Neural progenitor cell (in vitro differentiated cells): ENCODE data around the gene OPHN1. TPM values are rescaled to one million over a fixed set of nuclear protein-coding genes. Genes with fewer than 3 reads are reported as not detected.

ENCODE experiments used
- DNase-seq: peaks from one replicate; pipeline ENCODE4 v3.0.0-alpha.2; 2016; ENCODE audit warnings: low spot score
- H2AFZ ChIP-seq: fragments of 200-600 bp; sonication (generic); replicated peaks from 2 replicates; pipeline ENCODE4 v1.6.1; 2016; ENCODE audit warnings: antibody characterized with exemption
- H3F3A ChIP-seq: fragments of 200-600 bp; sonication (generic); 2 replicates; pipeline ENCODE4 v1.6.1; 2016; ENCODE audit warnings: antibody characterized with exemption, low read depth
- H3K27ac ChIP-seq: fragments of 200-600 bp; sonication (generic); 2 replicates; pipeline ENCODE4 v1.5.1; 2016; ENCODE audit warnings: mild to moderate bottlenecking
- H3K27me3 ChIP-seq: fragments of 200-600 bp; sonication (generic); 2 replicates; pipeline ENCODE4 v1.6.1; 2016; ENCODE audit warnings: mild to moderate bottlenecking, moderate library complexity
- H3K36me3 ChIP-seq: fragments of 200-600 bp; sonication (generic); 2 replicates; pipeline ENCODE4 v1.5.1; 2016
- H3K4me1 ChIP-seq: fragments of 200-600 bp; sonication (generic); 2 replicates; pipeline ENCODE4 v1.6.1; 2016; ENCODE audit warnings: mixed run types
- H3K4me2 ChIP-seq: fragments of 200-600 bp; sonication (generic); 2 replicates; pipeline ENCODE4 v1.6.1; 2016
- H3K4me3 ChIP-seq: fragments of 200-600 bp; sonication (generic); 2 replicates; pipeline ENCODE4 v1.5.1; 2016
- H3K79me2 ChIP-seq: fragments of 200-600 bp; sonication (generic); 2 replicates; pipeline ENCODE4 v1.6.1; 2016; ENCODE audit warnings: low read depth
- H3K9ac ChIP-seq: fragments of 200-600 bp; sonication (generic); 2 replicates; pipeline ENCODE4 v1.6.1; 2016
- H3K9me3 ChIP-seq: fragments of 200-600 bp; sonication (generic); 2 replicates; pipeline ENCODE4 v1.5.1; 2016; ENCODE audit warnings: low read depth
- H4K20me1 ChIP-seq: fragments of 200-600 bp; sonication (generic); 2 replicates; pipeline ENCODE4 v1.6.1; 2016; ENCODE audit warnings: low read depth
- H3K27ac Mint-ChIP-seq: 3 replicates; pipeline ENCODE4 v1.8.0; 2021; ENCODE audit warnings: mixed read lengths
- H3K27me3 Mint-ChIP-seq: 2 replicates; pipeline ENCODE4 v1.8.0; 2022; ENCODE audit warnings: low read depth, mild to moderate bottlenecking, inconsistent platforms, moderate library complexity, mixed read lengths; ENCODE audit not compliant: insufficient read depth
- H3K36me3 Mint-ChIP-seq: 3 replicates; pipeline ENCODE4 v1.8.0; 2021; ENCODE audit warnings: mixed read lengths
- H3K4me1 Mint-ChIP-seq: 3 replicates; pipeline ENCODE4 v1.8.0; 2021; ENCODE audit warnings: mixed read lengths
- H3K4me3 Mint-ChIP-seq: 3 replicates; pipeline ENCODE4 v1.8.0; 2021; ENCODE audit warnings: mild to moderate bottlenecking, moderate library complexity, mixed read lengths
- H3K9me3 Mint-ChIP-seq: 3 replicates; pipeline ENCODE4 v1.8.0; 2020; ENCODE audit warnings: mixed read lengths
- CTCF ChIP-seq: fragments of 200-600 bp; sonication (generic); IDR thresholded peaks from 2 replicates; pipeline ENCODE4 v1.5.1; 2017; ENCODE audit warnings: antibody characterized with exemption, mild to moderate bottlenecking
- EZH2 ChIP-seq: fragments of 200-600 bp; sonication (generic); IDR thresholded peaks from 2 replicates; pipeline ENCODE4 v1.6.1; 2017; ENCODE audit warnings: antibody characterized with exemption, mild to moderate bottlenecking, moderate library complexity
- EZH2phosphoT487 ChIP-seq: fragments of 200-600 bp; sonication (generic); IDR thresholded peaks from 2 replicates; pipeline ENCODE4 v1.6.1; 2017; ENCODE audit warnings: antibody characterized with exemption
- total RNA-seq: library from RNA; depleted of rRNA; stranded (reverse); fragments of >200 nt; gene quantifications from 2 replicates; pipeline ENCODE4 v1.2.3, GENCODE V29; 2015; ENCODE audit warnings: low replicate concordance

Gene OPHN1
- total RNA-seq, 1 donor from 2014 or later: 4.5 TPM

- Histone ChIP-seq H3K36me3 (no peaks in the 10 kb centered on the region), H3K4me1 (peaks cover 7% of the 10 kb centered on the region), H2AFZ (no peak overlapping the region), H3K27ac (no peak overlapping the region), H3K9me3 (no peaks in the 10 kb centered on the region), H3F3A (no peaks in the 10 kb centered on the region), H3K27me3 (no peaks in the 10 kb centered on the region), H3K79me2 (no peaks in the 10 kb centered on the region), H3K4me3 (no peak overlapping the region), H3K9ac (no peak overlapping the region), H3K4me2 (no peak overlapping the region), H4K20me1 (no peaks in the 10 kb centered on the region)
- TF ChIP-seq EZH2 (no peak), EZH2phosphoT487 (no peak), CTCF (no peak)
- Mint-ChIP-seq H3K27me3 (no peaks in the 10 kb centered on the region), H3K4me3 (no peak overlapping the region), H3K36me3 (peaks cover 1% of the 10 kb centered on the region), H3K4me1 (no peaks in the 10 kb centered on the region), H3K27ac (no peak overlapping the region), H3K9me3 (no peaks in the 10 kb centered on the region)
- DNase-seq: no peak
Measured at GRCh38 chrX:68115371-68115770, 317.9 kb downstream of the OPHN1 start.

- no peaks in the 10 kb centered on the region for H3K36me3 ChIP-seq
- no peaks in the 10 kb centered on the region for H3K27me3 ChIP-seq
- Mint-ChIP-seq H3K27ac (no peak overlapping the region), H3K27me3 (no peaks in the 10 kb centered on the region), H3K36me3 (peaks cover 1% of the 10 kb centered on the region), H3K9me3 (no peaks in the 10 kb centered on the region), H3K4me3 (no peak overlapping the region), H3K4me1 (no peaks in the 10 kb centered on the region)
- no peaks in the 10 kb centered on the region for H3K9me3 ChIP-seq
- H3F3A ChIP-seq: no peaks in the 10 kb centered on the region
- no peak overlapping the region for H2AFZ ChIP-seq
- H3K27ac ChIP-seq: no peak overlapping the region
- H3K9ac ChIP-seq: no peak overlapping the region
- no peak overlapping the region for H3K4me2 ChIP-seq
- no peak for TF ChIP-seq EZH2
- no peak for TF ChIP-seq CTCF
- TF ChIP-seq EZH2phosphoT487: no peak
- H3K4me1 ChIP-seq: peaks cover 7% of the 10 kb centered on the region
- H3K79me2 ChIP-seq: no peaks in the 10 kb centered on the region
- DNase-seq: no peak
- no peaks in the 10 kb centered on the region for H4K20me1 ChIP-seq
- no peak overlapping the region for H3K4me3 ChIP-seq
Measured at GRCh38 chrX:68114573-68115129, 318.6 kb downstream of the OPHN1 start.

- H3K27ac Mint-ChIP-seq: no peak overlapping the region
Measured at GRCh38 chrX:68113837-68114572, 319.3 kb downstream of the OPHN1 start.

More at GRCh38 chrX:68113837-68114572, 319.3 kb downstream of the OPHN1 start:
- Mint-ChIP-seq H3K27me3 (no peaks in the 10 kb centered on the region), H3K4me1 (no peaks in the 10 kb centered on the region), H3K36me3 (peaks cover 1% of the 10 kb centered on the region), H3K9me3 (no peaks in the 10 kb centered on the region), H3K4me3 (no peak overlapping the region)
- Histone ChIP-seq H3K27me3 (no peaks in the 10 kb centered on the region), H2AFZ (no peak overlapping the region), H3F3A (no peaks in the 10 kb centered on the region), H4K20me1 (no peaks in the 10 kb centered on the region), H3K9me3 (no peaks in the 10 kb centered on the region), H3K9ac (no peak overlapping the region), H3K4me1 (peaks cover 7% of the 10 kb centered on the region), H3K27ac (no peak overlapping the region), H3K36me3 (no peaks in the 10 kb centered on the region), H3K4me2 (no peak overlapping the region), H3K4me3 (no peak overlapping the region), H3K79me2 (no peaks in the 10 kb centered on the region)
- DNase-seq: no peak
- TF ChIP-seq EZH2phosphoT487 (no peak), CTCF (no peak), EZH2 (no peak)
